Liver (tissue), 9 donors: Measurements from ENCODE around the gene ARMH1. TPM values are rescaled to one million over a fixed set of nuclear protein-coding genes. Genes with fewer than 3 reads are reported as not detected.

ENCODE experiments used
- DNase-seq: peaks from one replicate; pipeline ENCODE4 v3.0.0-alpha.2; 2017; ENCODE audit warnings: low spot score
- H3K27ac ChIP-seq, 2 donors: one replicate each; pipeline ENCODE4 v1.7.0; 2013; ENCODE audit warnings: inconsistent platforms in 2 of 2, low read length in 2 of 2, control low read depth in 1 of 2, low read depth in 1 of 2, mild to moderate bottlenecking in 1 of 2
- H3K27me3 ChIP-seq, 4 donors: one replicate each; pipeline versions ENCODE4 v1.6.1 to v1.7.0; 2013; ENCODE audit warnings: low read length in 3 of 4, inconsistent platforms in 1 of 4, mild to moderate bottlenecking in 1 of 4, moderate library complexity in 1 of 4; ENCODE audit not compliant: control insufficient read depth in 4 of 4, insufficient read depth in 4 of 4
- H3K36me3 ChIP-seq, 4 donors: one replicate each; pipeline versions ENCODE4 v1.6.1 to v1.7.0; 2013; ENCODE audit warnings: low read length in 3 of 4, mild to moderate bottlenecking in 3 of 4, low read depth in 1 of 4, moderate library complexity in 1 of 4; ENCODE audit not compliant: control insufficient read depth in 4 of 4, insufficient read depth in 3 of 4
- H3K4me1 ChIP-seq, 4 donors: one replicate each; pipeline versions ENCODE4 v1.6.1 to v1.7.0; 2013; ENCODE audit warnings: low read length in 3 of 4, mild to moderate bottlenecking in 3 of 4, moderate library complexity in 1 of 4; ENCODE audit not compliant: control insufficient read depth in 4 of 4, insufficient read depth in 4 of 4
- H3K4me3 ChIP-seq, 3 donors: one replicate each; pipeline versions ENCODE4 v1.6.1 to v1.7.0; 2013; ENCODE audit warnings: low read length in 3 of 3, control low read depth in 1 of 3, low read depth in 1 of 3, mild to moderate bottlenecking in 1 of 3
- H3K9ac ChIP-seq, 2 donors: one replicate each; pipeline ENCODE4 v1.7.0; 2013; ENCODE audit warnings: low read length in 2 of 2, mild to moderate bottlenecking in 2 of 2, moderate library complexity in 2 of 2, control low read depth in 1 of 2, low read depth in 1 of 2
- H3K9me3 ChIP-seq, 4 donors: one replicate each; pipeline versions ENCODE4 v1.6.1 to v1.7.0; 2013; ENCODE audit warnings: low read length in 3 of 4; ENCODE audit not compliant: control insufficient read depth in 4 of 4
- EGR1 ChIP-seq, 2 donors: IDR thresholded peaks; 2 replicates each; pipeline ENCODE4 v1.6.1; 2016 to 2018; ENCODE audit warnings: antibody characterized with exemption in 2 of 2, low read depth in 2 of 2
- FOXA2 ChIP-seq: IDR thresholded peaks from 2 replicates; pipeline ENCODE4 v1.6.1; 2016; ENCODE audit warnings: antibody characterized with exemption
- GABPA ChIP-seq, 2 donors: IDR thresholded peaks in 1 of 2; conservative IDR thresholded peaks in 1 of 2; 2 replicates each; pipeline ENCODE4 v1.6.1; 2016; ENCODE audit warnings: antibody characterized with exemption in 2 of 2, mild to moderate bottlenecking in 1 of 2, moderate library complexity in 1 of 2
- HNF4A ChIP-seq, 2 donors: conservative IDR thresholded peaks; 2 replicates each; pipeline ENCODE4 v1.6.1; 2016; ENCODE audit warnings: antibody characterized with exemption in 2 of 2, mild to moderate bottlenecking in 2 of 2
- HNF4G ChIP-seq: IDR thresholded peaks from 2 replicates; pipeline ENCODE4 v1.6.1; 2016; ENCODE audit warnings: antibody characterized with exemption
- JUND ChIP-seq, 2 donors: IDR thresholded peaks; 2 replicates each; pipeline ENCODE4 v1.6.1; 2016; ENCODE audit warnings: antibody characterized with exemption in 2 of 2
- NR2F2 ChIP-seq: IDR thresholded peaks from 2 replicates; pipeline ENCODE4 v1.6.1; 2016; ENCODE audit warnings: antibody characterized with exemption
- RAD21 ChIP-seq, 2 donors: IDR thresholded peaks; 2 replicates each; pipeline ENCODE4 v1.6.1; 2016; ENCODE audit warnings: antibody characterized with exemption in 2 of 2, mild to moderate bottlenecking in 2 of 2
- RXRA ChIP-seq, 2 donors: IDR thresholded peaks; 2 replicates each; pipeline ENCODE4 v1.6.1; 2017 to 2018; ENCODE audit warnings: antibody characterized with exemption in 2 of 2, mild to moderate bottlenecking in 1 of 2
- SP1 ChIP-seq: IDR thresholded peaks from 2 replicates; pipeline ENCODE4 v1.6.1; 2018; ENCODE audit warnings: antibody characterized with exemption, mild to moderate bottlenecking
- TAF1 ChIP-seq: conservative IDR thresholded peaks from 2 replicates; pipeline ENCODE4 v1.6.1; 2016; ENCODE audit warnings: antibody characterized with exemption, mild to moderate bottlenecking
- YY1 ChIP-seq: IDR thresholded peaks from 2 replicates; pipeline ENCODE4 v1.6.1; 2016; ENCODE audit warnings: antibody characterized with exemption, mild to moderate bottlenecking
- WGBS: extraction: QIAGEN DNeasy Blood & Tissue Kit; methylation state at CpG from one replicate; pipeline ENCODE4 v1.1.7; 2013; 5-methylcytosine and 5-hydroxymethylcytosine counted together
- polyA plus RNA-seq, 2 donors: library from polyadenylated mRNA; stranded (reverse) in 1 of 2; unstranded in 1 of 2; fragments of 200-250 nt in 1 of 2; fragments of >200 nt in 1 of 2; fragmentation: Nextera tagmentation in 1 of 2; extraction: Ambion mirVana in 1 of 2; gene quantifications; one replicate each; pipeline versions ENCODE4 v1.2.1 to v1.2.3, GENCODE V29; 2013 to 2015
- total RNA-seq, 2 donors: library from RNA; depleted of rRNA; stranded (reverse); fragments of >200 nt; gene quantifications; one replicate each; pipeline ENCODE4 v1.2.3, GENCODE V29; 2014
- TF ChIP-seq, protein P1 (sequence below): IDR thresholded peaks from 2 replicates; pipeline ENCODE4 v1.6.1; 2016; ENCODE audit warnings: antibody characterized with exemption
- TF ChIP-seq, protein P2 (sequence below): IDR thresholded peaks from 2 replicates; pipeline ENCODE4 v1.6.1; 2016; ENCODE audit warnings: antibody characterized with exemption
- TF ChIP-seq, protein P3 (sequence below): IDR thresholded peaks from 2 replicates; pipeline ENCODE4 v1.6.1; 2016; ENCODE audit warnings: antibody characterized with exemption
- TF ChIP-seq, protein P4 (sequence below): IDR thresholded peaks from 2 replicates; pipeline ENCODE4 v1.6.1; 2016; ENCODE audit warnings: antibody characterized with exemption, mild to moderate bottlenecking
- TF ChIP-seq, protein P5 (sequence below): fragments of 150-350 bp; IDR thresholded peaks from 2 replicates; pipeline ENCODE4 v1.5.1; 2017; ENCODE audit warnings: improper control_type of control experiment, low read depth, low read length; ENCODE audit not compliant: missing input control
- donor health status: healthy.
- donor health status: healthy.
- donor health status: healthy.
- donor health status: healthy.
- donor health status: healthy.

The ARMH1 gene
- total and polyA plus RNA-seq, 4 donors, result 2.2 to 20.3 (median 5.5) TPM

DNA sequence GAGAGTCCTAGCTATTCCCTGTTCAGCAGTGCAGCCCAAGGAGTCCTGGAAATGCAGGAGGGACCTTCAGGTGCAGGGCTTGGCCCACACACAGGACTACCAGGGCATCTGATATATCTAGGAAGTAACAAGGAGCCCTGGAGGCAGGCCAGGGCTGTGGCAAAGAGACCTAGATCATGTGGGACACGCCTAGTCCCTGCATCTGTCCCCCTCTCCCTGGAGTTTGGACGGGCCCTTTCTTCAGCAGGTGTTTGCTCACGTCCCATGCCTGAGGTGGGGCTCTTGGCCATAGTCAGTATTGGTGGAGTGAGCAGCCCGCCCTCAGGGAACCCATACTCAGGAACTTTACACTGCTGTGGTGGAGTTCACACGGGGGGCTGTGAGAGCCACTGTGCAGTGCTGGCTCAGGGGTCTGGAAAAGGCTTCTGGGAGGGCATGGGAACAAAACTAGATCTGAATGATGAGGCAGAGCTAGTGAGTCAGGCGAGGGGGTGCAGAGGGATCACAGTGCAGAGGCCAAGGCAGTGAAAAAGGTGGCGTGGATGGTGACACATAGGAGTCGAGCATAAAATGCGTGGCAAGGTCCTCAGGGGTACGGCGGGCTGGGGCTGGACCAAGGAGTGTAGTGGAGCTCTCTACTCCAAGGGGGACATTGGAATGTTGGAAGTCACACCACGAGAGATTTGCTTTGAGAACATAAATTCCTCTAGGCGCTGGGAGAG, 25.8 kb upstream of the ARMH1 start:
- H3K9ac ChIP-seq, result no peak overlapping the region
- WGBS, result 91% methylated on average over 13 of the region's 13 CpGs
- no peak overlapping the region for H3K4me3 ChIP-seq
- H3K4me1 ChIP-seq, result peaks cover 4 to 42% (median 25%) of the 10 kb centered on the region in 4 donors
- no peaks in the 10 kb centered on the region for H3K9me3 ChIP-seq
- no peaks in the 10 kb centered on the region for H3K27me3 ChIP-seq
- DNase-seq, result no peak
- H3K36me3 ChIP-seq, result peaks cover 4 to 43% (median 11%) of the 10 kb centered on the region in 4 donors
- H3K27ac ChIP-seq, result no peak overlapping the region
- TF ChIP-seq TAF1, result no peak
- no peak for TF ChIP-seq JUND (IDR thresholded peaks at IDR 0.05)
- no peak for TF ChIP-seq GABPA (IDR thresholded peaks at IDR 0.05 in 1 of 2, conservative IDR thresholded peaks at IDR 0.05 in 1 of 2)
- TF ChIP-seq FOXA2, result no peak
- TF ChIP-seq, protein P1, sequence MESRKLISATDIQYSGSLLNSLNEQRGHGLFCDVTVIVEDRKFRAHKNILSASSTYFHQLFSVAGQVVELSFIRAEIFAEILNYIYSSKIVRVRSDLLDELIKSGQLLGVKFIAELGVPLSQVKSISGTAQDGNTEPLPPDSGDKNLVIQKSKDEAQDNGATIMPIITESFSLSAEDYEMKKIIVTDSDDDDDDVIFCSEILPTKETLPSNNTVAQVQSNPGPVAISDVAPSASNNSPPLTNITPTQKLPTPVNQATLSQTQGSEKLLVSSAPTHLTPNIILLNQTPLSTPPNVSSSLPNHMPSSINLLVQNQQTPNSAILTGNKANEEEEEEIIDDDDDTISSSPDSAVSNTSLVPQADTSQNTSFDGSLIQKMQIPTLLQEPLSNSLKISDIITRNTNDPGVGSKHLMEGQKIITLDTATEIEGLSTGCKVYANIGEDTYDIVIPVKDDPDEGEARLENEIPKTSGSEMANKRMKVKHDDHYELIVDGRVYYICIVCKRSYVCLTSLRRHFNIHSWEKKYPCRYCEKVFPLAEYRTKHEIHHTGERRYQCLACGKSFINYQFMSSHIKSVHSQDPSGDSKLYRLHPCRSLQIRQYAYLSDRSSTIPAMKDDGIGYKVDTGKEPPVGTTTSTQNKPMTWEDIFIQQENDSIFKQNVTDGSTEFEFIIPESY, result no peak
- TF ChIP-seq NR2F2, result no peak
- TF ChIP-seq, protein P2, sequence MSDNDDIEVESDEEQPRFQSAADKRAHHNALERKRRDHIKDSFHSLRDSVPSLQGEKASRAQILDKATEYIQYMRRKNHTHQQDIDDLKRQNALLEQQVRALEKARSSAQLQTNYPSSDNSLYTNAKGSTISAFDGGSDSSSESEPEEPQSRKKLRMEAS, result no peak

DNA sequence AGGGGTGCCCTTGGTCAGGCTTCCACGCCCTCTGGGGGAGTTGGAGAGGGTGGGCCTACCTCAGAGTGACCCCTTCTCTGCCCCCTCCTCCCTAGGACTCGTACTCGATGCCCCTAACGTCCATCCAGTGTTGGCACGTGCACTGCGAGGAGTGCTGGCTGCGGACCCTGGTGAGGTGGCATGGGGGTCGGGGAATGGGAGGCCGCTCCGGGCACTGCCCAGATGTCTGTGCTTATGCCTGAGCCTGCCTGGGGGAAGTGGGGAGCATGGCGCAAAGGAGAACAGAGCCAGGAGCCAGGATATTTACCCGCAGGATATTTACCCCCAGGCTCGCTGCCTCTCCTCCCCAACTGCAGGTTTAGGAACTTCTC, 24.7 kb upstream of the ARMH1 start:
- peaks cover 11 to 46% (median 12%) of the 10 kb centered on the region in 4 donors for H3K36me3 ChIP-seq

More for the DNA sequence above, 24.7 kb upstream of the ARMH1 start:
- Histone ChIP-seq H3K4me3 (no peak overlapping the region), H3K9me3 (no peaks in the 10 kb centered on the region), H3K4me1 (peaks cover 2 to 31% (median 14%) of the 10 kb centered on the region in 4 donors), H3K27me3 (no peaks in the 10 kb centered on the region), H3K27ac (no peak overlapping the region), H3K9ac (no peak overlapping the region)
- TF ChIP-seq, protein P3, sequence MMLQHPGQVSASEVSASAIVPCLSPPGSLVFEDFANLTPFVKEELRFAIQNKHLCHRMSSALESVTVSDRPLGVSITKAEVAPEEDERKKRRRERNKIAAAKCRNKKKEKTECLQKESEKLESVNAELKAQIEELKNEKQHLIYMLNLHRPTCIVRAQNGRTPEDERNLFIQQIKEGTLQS, result no peak
- TF ChIP-seq HNF4A (conservative IDR thresholded peaks at IDR 0.05) (no peak), SP1 (no peak), HNF4G (no peak), YY1 (no peak), EGR1 (IDR thresholded peaks at IDR 0.05; ENCODE audit: low read depth in 2 of 2) (no peak), RXRA (IDR thresholded peaks at IDR 0.05) (no peak), NR2F2 (no peak), RAD21 (IDR thresholded peaks at IDR 0.05) (no peak)
- TF ChIP-seq, protein P4, sequence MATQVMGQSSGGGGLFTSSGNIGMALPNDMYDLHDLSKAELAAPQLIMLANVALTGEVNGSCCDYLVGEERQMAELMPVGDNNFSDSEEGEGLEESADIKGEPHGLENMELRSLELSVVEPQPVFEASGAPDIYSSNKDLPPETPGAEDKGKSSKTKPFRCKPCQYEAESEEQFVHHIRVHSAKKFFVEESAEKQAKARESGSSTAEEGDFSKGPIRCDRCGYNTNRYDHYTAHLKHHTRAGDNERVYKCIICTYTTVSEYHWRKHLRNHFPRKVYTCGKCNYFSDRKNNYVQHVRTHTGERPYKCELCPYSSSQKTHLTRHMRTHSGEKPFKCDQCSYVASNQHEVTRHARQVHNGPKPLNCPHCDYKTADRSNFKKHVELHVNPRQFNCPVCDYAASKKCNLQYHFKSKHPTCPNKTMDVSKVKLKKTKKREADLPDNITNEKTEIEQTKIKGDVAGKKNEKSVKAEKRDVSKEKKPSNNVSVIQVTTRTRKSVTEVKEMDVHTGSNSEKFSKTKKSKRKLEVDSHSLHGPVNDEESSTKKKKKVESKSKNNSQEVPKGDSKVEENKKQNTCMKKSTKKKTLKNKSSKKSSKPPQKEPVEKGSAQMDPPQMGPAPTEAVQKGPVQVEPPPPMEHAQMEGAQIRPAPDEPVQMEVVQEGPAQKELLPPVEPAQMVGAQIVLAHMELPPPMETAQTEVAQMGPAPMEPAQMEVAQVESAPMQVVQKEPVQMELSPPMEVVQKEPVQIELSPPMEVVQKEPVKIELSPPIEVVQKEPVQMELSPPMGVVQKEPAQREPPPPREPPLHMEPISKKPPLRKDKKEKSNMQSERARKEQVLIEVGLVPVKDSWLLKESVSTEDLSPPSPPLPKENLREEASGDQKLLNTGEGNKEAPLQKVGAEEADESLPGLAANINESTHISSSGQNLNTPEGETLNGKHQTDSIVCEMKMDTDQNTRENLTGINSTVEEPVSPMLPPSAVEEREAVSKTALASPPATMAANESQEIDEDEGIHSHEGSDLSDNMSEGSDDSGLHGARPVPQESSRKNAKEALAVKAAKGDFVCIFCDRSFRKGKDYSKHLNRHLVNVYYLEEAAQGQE, result no peak
- TF ChIP-seq, protein P1, result no peak
- TF ChIP-seq, protein P5, sequence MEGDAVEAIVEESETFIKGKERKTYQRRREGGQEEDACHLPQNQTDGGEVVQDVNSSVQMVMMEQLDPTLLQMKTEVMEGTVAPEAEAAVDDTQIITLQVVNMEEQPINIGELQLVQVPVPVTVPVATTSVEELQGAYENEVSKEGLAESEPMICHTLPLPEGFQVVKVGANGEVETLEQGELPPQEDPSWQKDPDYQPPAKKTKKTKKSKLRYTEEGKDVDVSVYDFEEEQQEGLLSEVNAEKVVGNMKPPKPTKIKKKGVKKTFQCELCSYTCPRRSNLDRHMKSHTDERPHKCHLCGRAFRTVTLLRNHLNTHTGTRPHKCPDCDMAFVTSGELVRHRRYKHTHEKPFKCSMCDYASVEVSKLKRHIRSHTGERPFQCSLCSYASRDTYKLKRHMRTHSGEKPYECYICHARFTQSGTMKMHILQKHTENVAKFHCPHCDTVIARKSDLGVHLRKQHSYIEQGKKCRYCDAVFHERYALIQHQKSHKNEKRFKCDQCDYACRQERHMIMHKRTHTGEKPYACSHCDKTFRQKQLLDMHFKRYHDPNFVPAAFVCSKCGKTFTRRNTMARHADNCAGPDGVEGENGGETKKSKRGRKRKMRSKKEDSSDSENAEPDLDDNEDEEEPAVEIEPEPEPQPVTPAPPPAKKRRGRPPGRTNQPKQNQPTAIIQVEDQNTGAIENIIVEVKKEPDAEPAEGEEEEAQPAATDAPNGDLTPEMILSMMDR, result no peak
- 94% methylated on average over 13 of the region's 13 CpGs for WGBS
- DNase-seq, result no peak
